ENCODE measurements around the gene NDUFAF7. TPM values are rescaled to one million over a fixed set of nuclear protein-coding genes. Genes with fewer than 3 reads are reported as not detected.

Gene NDUFAF7
- total and polyA plus RNA-seq, 2 of the 13 experiments (the other 11 are each of a cell fraction or from before 2014, with no cell fraction given), result 27.0 to 40.8 TPM

DNA sequence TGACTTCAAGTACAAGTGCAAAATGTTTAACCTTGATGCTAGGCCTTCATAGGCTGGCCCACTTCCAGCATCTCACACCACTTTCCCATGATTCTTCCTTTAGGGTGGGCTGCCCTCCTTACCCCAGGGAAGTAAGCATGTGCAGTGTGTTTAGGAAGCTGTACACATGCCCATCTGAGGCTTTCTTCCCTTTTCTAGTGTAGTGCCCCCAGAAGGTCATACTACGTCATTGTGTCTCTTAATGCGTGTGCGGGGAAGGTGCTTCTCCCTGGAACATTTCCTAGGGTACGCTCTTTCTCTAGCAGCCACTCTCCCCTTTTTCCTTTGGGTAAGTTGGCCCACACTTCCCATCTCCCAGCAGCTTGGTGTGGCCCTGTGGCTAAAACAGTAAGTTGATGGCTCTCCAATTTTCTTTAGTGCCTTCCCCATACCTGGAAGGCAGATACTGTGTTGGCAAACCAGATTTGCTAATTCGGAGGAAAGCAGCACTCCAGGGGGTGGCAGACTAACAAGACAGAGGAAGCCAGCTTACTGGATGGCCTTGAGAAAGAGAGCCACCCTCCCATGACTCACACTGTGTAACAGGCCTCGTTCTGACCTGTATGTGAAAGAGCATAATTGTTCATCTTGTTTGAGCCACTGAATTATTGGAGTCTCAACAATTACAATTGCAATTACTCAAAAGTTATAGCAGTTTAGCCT lies 41.9 kb upstream of the NDUFAF7 start (continued):
- TF ChIP-seq, protein P1, sequence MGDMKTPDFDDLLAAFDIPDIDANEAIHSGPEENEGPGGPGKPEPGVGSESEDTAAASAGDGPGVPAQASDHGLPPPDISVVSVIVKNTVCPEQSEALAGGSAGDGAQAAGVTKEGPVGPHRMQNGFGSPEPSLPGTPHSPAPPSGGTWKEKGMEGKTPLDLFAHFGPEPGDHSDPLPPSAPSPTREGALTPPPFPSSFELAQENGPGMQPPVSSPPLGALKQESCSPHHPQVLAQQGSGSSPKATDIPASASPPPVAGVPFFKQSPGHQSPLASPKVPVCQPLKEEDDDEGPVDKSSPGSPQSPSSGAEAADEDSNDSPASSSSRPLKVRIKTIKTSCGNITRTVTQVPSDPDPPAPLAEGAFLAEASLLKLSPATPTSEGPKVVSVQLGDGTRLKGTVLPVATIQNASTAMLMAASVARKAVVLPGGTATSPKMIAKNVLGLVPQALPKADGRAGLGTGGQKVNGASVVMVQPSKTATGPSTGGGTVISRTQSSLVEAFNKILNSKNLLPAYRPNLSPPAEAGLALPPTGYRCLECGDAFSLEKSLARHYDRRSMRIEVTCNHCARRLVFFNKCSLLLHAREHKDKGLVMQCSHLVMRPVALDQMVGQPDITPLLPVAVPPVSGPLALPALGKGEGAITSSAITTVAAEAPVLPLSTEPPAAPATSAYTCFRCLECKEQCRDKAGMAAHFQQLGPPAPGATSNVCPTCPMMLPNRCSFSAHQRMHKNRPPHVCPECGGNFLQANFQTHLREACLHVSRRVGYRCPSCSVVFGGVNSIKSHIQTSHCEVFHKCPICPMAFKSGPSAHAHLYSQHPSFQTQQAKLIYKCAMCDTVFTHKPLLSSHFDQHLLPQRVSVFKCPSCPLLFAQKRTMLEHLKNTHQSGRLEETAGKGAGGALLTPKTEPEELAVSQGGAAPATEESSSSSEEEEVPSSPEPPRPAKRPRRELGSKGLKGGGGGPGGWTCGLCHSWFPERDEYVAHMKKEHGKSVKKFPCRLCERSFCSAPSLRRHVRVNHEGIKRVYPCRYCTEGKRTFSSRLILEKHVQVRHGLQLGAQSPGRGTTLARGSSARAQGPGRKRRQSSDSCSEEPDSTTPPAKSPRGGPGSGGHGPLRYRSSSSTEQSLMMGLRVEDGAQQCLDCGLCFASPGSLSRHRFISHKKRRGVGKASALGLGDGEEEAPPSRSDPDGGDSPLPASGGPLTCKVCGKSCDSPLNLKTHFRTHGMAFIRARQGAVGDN (CRISPR knock-in tag; IDR thresholded peaks at IDR 0.05), result no peak
- TF ChIP-seq ZSCAN29 (CRISPR knock-in tag; conservative IDR thresholded peaks at IDR 0.05) (0 out of 2 replicates have a peak, but pooled peaks have one; percentile 58), FOXA1 (IDR thresholded peaks at IDR 0.05) (no peak), FOXA1 (CRISPR knock-in tag; IDR thresholded peaks at IDR 0.05) (peak; percentile 65), SMAD1 (CRISPR knock-in tag; IDR thresholded peaks at IDR 0.05; ENCODE audit: borderline replicate concordance, low read depth) (no peak), HOXA5 (CRISPR knock-in tag; IDR thresholded peaks at IDR 0.05) (no peak), TBP (CRISPR knock-in tag; IDR thresholded peaks at IDR 0.05) (no peak), SOX5 (CRISPR knock-in tag; IDR thresholded peaks at IDR 0.05; ENCODE audit: borderline replicate concordance) (peak; percentile 53; the same call in 1 of the 2 replicates), ZNF501 (CRISPR knock-in tag; IDR thresholded peaks at IDR 0.05) (peak; percentile 61; the same call in 1 of the 2 replicates), ELF3 (CRISPR knock-in tag; IDR thresholded peaks at IDR 0.05) (peak; percentile 57), TCF12 (IDR thresholded peaks at IDR 0.05) (no peak), TCF12 (CRISPR knock-in tag; IDR thresholded peaks at IDR 0.05) (no peak)
- TF ChIP-seq, protein P2, sequence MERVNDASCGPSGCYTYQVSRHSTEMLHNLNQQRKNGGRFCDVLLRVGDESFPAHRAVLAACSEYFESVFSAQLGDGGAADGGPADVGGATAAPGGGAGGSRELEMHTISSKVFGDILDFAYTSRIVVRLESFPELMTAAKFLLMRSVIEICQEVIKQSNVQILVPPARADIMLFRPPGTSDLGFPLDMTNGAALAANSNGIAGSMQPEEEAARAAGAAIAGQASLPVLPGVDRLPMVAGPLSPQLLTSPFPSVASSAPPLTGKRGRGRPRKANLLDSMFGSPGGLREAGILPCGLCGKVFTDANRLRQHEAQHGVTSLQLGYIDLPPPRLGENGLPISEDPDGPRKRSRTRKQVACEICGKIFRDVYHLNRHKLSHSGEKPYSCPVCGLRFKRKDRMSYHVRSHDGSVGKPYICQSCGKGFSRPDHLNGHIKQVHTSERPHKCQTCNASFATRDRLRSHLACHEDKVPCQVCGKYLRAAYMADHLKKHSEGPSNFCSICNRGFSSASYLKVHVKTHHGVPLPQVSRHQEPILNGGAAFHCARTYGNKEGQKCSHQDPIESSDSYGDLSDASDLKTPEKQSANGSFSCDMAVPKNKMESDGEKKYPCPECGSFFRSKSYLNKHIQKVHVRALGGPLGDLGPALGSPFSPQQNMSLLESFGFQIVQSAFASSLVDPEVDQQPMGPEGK (CRISPR knock-in tag; IDR thresholded peaks at IDR 0.05), result 0 out of 2 replicates have a peak, but pooled peaks have one; percentile 44
- TF ChIP-seq, protein P3, sequence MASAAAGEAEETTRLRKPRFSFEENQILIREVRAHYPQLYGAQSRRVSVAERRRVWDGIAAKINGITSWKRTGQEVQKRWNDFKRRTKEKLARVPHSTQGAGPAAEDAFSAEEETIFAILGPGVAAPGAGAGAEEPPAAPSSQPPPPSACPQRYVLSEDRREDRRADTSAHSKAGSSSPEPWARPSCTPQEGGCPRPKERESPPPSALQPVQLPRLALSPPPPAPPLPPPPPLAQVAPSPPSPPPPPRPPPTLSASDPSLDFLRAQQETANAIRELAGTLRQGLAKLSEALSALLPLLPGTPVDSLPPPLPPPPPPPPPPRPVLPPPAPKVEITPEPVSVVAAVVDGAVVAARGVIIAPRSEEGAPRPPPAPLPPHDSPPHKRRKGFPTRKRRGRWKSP (CRISPR knock-in tag; IDR thresholded peaks at IDR 0.05), result no peak
- TF ChIP-seq, protein P4, sequence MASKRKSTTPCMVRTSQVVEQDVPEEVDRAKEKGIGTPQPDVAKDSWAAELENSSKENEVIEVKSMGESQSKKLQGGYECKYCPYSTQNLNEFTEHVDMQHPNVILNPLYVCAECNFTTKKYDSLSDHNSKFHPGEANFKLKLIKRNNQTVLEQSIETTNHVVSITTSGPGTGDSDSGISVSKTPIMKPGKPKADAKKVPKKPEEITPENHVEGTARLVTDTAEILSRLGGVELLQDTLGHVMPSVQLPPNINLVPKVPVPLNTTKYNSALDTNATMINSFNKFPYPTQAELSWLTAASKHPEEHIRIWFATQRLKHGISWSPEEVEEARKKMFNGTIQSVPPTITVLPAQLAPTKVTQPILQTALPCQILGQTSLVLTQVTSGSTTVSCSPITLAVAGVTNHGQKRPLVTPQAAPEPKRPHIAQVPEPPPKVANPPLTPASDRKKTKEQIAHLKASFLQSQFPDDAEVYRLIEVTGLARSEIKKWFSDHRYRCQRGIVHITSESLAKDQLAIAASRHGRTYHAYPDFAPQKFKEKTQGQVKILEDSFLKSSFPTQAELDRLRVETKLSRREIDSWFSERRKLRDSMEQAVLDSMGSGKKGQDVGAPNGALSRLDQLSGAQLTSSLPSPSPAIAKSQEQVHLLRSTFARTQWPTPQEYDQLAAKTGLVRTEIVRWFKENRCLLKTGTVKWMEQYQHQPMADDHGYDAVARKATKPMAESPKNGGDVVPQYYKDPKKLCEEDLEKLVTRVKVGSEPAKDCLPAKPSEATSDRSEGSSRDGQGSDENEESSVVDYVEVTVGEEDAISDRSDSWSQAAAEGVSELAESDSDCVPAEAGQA (IDR thresholded peaks at IDR 0.05; ENCODE audit: low read depth), result no peak
- TF ChIP-seq, protein P4 (CRISPR knock-in tag; IDR thresholded peaks at IDR 0.05; ENCODE audit: borderline replicate concordance), result no peak
